Hematopoietic multipotent progenitor cell treated with erythropoietin and hydrocortisone succinate and interleukin-3 and kit ligand, for 8 days (in vitro differentiated cells): ENCODE results near the gene MYOC.
"Not testable (repeated sequence)": the region's sequence is repeated elsewhere in the genome, so short reads cannot be mapped to it uniquely, and the experiment has no call there.

ENCODE experiments used
- DNase-seq: peaks from one replicate; pipeline ENCODE4 v3.0.0-alpha.2; 2015

MYOC gene

GRCh38 chr1:171652234-171652822, at the start of gene MYOC:
MYOC (minus strand) TSS chr1:171652688; CDS start chr1:171652611, 77 bp downstream.
- no peak for DNase-seq

GRCh38 chr1:171699531-171699930, 47.0 kb upstream of the MYOC start:
- DNase-seq = no peak

GRCh38 chr1:171695772-171696171, 43.3 kb upstream of the MYOC start:
- DNase-seq = not testable (repeated sequence)

GRCh38 chr1:171693541-171693940, 41.1 kb upstream of the MYOC start:
- DNase-seq = not testable (repeated sequence)

- peak; percentile 95 for DNase-seq
These were observed 31.4 kb upstream of the MYOC start for GRCh38 chr1:171683870-171684269.

- DNase-seq = no peak
These were observed 27.9 kb upstream of the MYOC start for GRCh38 chr1:171680339-171680738.

- no peak for DNase-seq
These were observed 24.3 kb upstream of the MYOC start for GRCh38 chr1:171676823-171677222.

- DNase-seq = no peak
These were observed 22.2 kb upstream of the MYOC start for GRCh38 chr1:171674431-171675405.

GRCh38 chr1:171670739-171671138, 18.3 kb upstream of the MYOC start:
- no peak for DNase-seq

- no peak for DNase-seq
These were observed 15.9 kb upstream of the MYOC start for GRCh38 chr1:171668372-171668771.

GRCh38 chr1:171666114-171666769, 13.8 kb upstream of the MYOC start:
- no peak for DNase-seq

GRCh38 chr1:171664976-171665375, 12.5 kb upstream of the MYOC start:
- no peak for DNase-seq

- no peak for DNase-seq
These were observed 11.5 kb upstream of the MYOC start for GRCh38 chr1:171663854-171664575.

GRCh38 chr1:171663036-171663853, 10.8 kb upstream of the MYOC start:
- DNase-seq = no peak

- DNase-seq = no peak
These were observed 8.7 kb upstream of the MYOC start for GRCh38 chr1:171661076-171661650.

GRCh38 chr1:171656206-171656605, 3.7 kb upstream of the MYOC start:
- not testable (repeated sequence) for DNase-seq

GRCh38 chr1:171655746-171656116, 3.2 kb upstream of the MYOC start:
- no peak for DNase-seq

GRCh38 chr1:171654942-171655745, 2.7 kb upstream of the MYOC start:
- peak; percentile 81 for DNase-seq

- no peak for DNase-seq
These were observed 1.9 kb upstream of the MYOC start for GRCh38 chr1:171654201-171654941.

- no peak for DNase-seq
These were observed 1.3 kb upstream of the MYOC start for GRCh38 chr1:171653796-171654195.
